A549 (cell line): ENCODE results near the gene SLC4A4. TPM values are rescaled to one million over a fixed set of nuclear protein-coding genes. Genes with fewer than 3 reads are reported as not detected.

Experiments
- ATAC-seq, 2 experiments: fragments of 200-7000 bp in 1 of 2; fragments of >200 bp in 1 of 2; cut with Nextera tagmentation in 1 of 2; cut with Tn5 transposase in 1 of 2; 3 replicates each; pipeline versions ENCODE4 v1.8.0 to v1.9.1; 2018 to 2020; ENCODE audit warnings: mild to moderate bottlenecking in 1 of 2, moderate library complexity in 1 of 2
- CTCF ChIA-PET: fragments of 300-600 bp; sonication (Branson Sonifier 250); formaldehyde crosslinking; extraction: SDS; loops from one replicate; lab custom pipeline; 2021; ENCODE audit warnings: antibody characterized with exemption, inconsistent platforms; lab: Yijun Ruan, JAX
- POLR2A ChIA-PET: fragments of 350-600 bp; formaldehyde crosslinking; extraction: SDS; loops from one replicate; lab custom pipeline; 2021; ENCODE audit warnings: antibody characterized with exemption, inconsistent platforms; lab: Yijun Ruan, JAX
- DNase-seq, 2 experiments: peaks; one replicate each; pipeline versions ENCODE4 v3.0.0 to v3.0.0-alpha.2; 2011 to 2016; ENCODE audit warnings: low read depth in 1 of 2, low spot score in 1 of 2
- FAIRE-seq: peaks from 2 replicates; lab custom pipeline; 2011; peaks lifted over from hg19 to GRCh38; lab: Jason Lieb, UNC
- H3K27ac ChIP-seq, 2 experiments: fragments of >200 bp; sonication (Bioruptor Twin); formaldehyde crosslinking; 3 replicates each; pipeline ENCODE4 v1.5.1; 2016 to 2017
- H3K4me1 ChIP-seq: fragments of >200 bp; sonication (Bioruptor Twin); formaldehyde crosslinking; 3 replicates; pipeline ENCODE4 v1.6.1; 2016
- H3K4me2 ChIP-seq: fragments of >200 bp; sonication (Bioruptor Twin); formaldehyde crosslinking; 3 replicates; pipeline ENCODE4 v1.6.1; 2016
- H3K4me3 ChIP-seq: fragments of >200 bp; sonication (Bioruptor Twin); formaldehyde crosslinking; 3 replicates; pipeline ENCODE4 v1.5.1; 2016
- H3K9me3 ChIP-seq: fragments of >200 bp; sonication (Bioruptor Twin); formaldehyde crosslinking; 3 replicates; pipeline ENCODE4 v1.6.1; 2016
- BHLHE40 ChIP-seq: IDR thresholded peaks from 2 replicates; pipeline ENCODE4 v1.6.1; 2012; ENCODE audit warnings: low read depth, low read length, inconsistent platforms
- CHD2 ChIP-seq: fragments of 150-350 bp; IDR thresholded peaks from 2 replicates; pipeline ENCODE4 v1.6.1; 2014; ENCODE audit warnings: low read length; ENCODE audit not compliant: partially characterized antibody
- CTCF ChIP-seq: fragments of >200 bp; sonication (Bioruptor Twin); formaldehyde crosslinking; IDR thresholded peaks from 3 replicates; pipeline ENCODE4 v1.5.1; 2016
- EHMT2 ChIP-seq: fragments of 200-600 bp; sonication (generic); IDR thresholded peaks from 2 replicates; pipeline ENCODE4 v1.6.1; 2016; ENCODE audit warnings: antibody characterized with exemption, low read depth, mild to moderate bottlenecking, moderate library complexity
- FOSL2 ChIP-seq, 2 experiments: fragments of 450-650 bp in 1 of 2; fragments of >200 bp in 1 of 2; sonication (Bioruptor Twin) in 1 of 2; formaldehyde crosslinking; IDR thresholded peaks; 2 replicates each; pipeline versions ENCODE4 v1.5.0 to v1.6.1; 2016 to 2020; ENCODE audit warnings: mild to moderate bottlenecking in 1 of 2, moderate library complexity in 1 of 2
- HDAC2 ChIP-seq: fragments of 200-600 bp; sonication (generic); IDR thresholded peaks from 2 replicates; pipeline ENCODE4 v1.6.1; 2016
- HES2 ChIP-seq: fragments of >200 bp; sonication (Bioruptor Twin); formaldehyde crosslinking; IDR thresholded peaks from 2 replicates; pipeline ENCODE4 v1.6.1; 2016
- HOXB13 ChIP-seq: fragments of 250-450 bp; sonication (Bioruptor Pico); IDR thresholded peaks from 2 replicates; pipeline ENCODE4 v1.5.0; 2020; ENCODE audit warnings: low read depth, mild to moderate bottlenecking, moderate library complexity
- JUN ChIP-seq, 2 experiments: fragments of >200 bp; sonication (Bioruptor Twin); formaldehyde crosslinking; IDR thresholded peaks; 2 replicates in 1 of 2; 3 replicates in 1 of 2; pipeline ENCODE4 v1.6.1; 2016 to 2017
- JUNB ChIP-seq: fragments of >200 bp; sonication (Bioruptor Twin); formaldehyde crosslinking; IDR thresholded peaks from 2 replicates; pipeline ENCODE4 v1.6.1; 2016
- KDM5A ChIP-seq: fragments of 200-600 bp; sonication (generic); IDR thresholded peaks from 2 replicates; pipeline ENCODE4 v1.6.1; 2016; ENCODE audit warnings: antibody characterized with exemption, mild to moderate bottlenecking
- MAX ChIP-seq: IDR thresholded peaks from 2 replicates; pipeline ENCODE4 v1.6.1; 2012
- NPAS2 ChIP-seq: fragments of 250-450 bp; sonication (Bioruptor Pico); IDR thresholded peaks from 2 replicates; pipeline ENCODE4 v1.8.0; 2022; ENCODE audit warnings: mild to moderate bottlenecking, moderate library complexity, borderline replicate concordance
- NR3C1 ChIP-seq: fragments of >200 bp; sonication (Bioruptor Twin); formaldehyde crosslinking; IDR thresholded peaks from 3 replicates; pipeline ENCODE4 v1.6.1; 2017
- POLR2A ChIP-seq: IDR thresholded peaks from 2 replicates; pipeline ENCODE4 v1.6.1; 2012; ENCODE audit warnings: mild to moderate bottlenecking, low read length
- POLR2AphosphoS2 ChIP-seq: conservative IDR thresholded peaks from 2 replicates; pipeline ENCODE4 v1.6.1; 2012; ENCODE audit warnings: low read length, improper control_type of control experiment, inconsistent platforms
- RARB ChIP-seq: fragments of 250-450 bp; sonication (Bioruptor Pico); IDR thresholded peaks from 2 replicates; pipeline ENCODE4 v1.8.0; 2021; ENCODE audit warnings: mild to moderate bottlenecking, moderate library complexity
- RCOR1 ChIP-seq: fragments of 150-350 bp; IDR thresholded peaks from 2 replicates; pipeline ENCODE4 v1.6.1; 2014; ENCODE audit warnings: antibody characterized with exemption, low read length, low read depth
- SREBF2 ChIP-seq: fragments of 450-650 bp; IDR thresholded peaks from 2 replicates; pipeline ENCODE4 v1.6.1; 2014; ENCODE audit warnings: mild to moderate bottlenecking, moderate library complexity
- TFCP2L1 ChIP-seq: fragments of 250-450 bp; sonication (Bioruptor Pico); IDR thresholded peaks from 2 replicates; pipeline ENCODE4 v1.5.0; 2021; ENCODE audit warnings: mild to moderate bottlenecking
- ZC3H11A ChIP-seq: fragments of 450-650 bp; IDR thresholded peaks from 2 replicates; pipeline ENCODE4 v1.6.1; 2014; ENCODE audit warnings: antibody characterized with exemption, mild to moderate bottlenecking
- ZFP36 ChIP-seq: fragments of 450-650 bp; IDR thresholded peaks from 2 replicates; pipeline ENCODE4 v1.6.1; 2014; ENCODE audit warnings: borderline replicate concordance; ENCODE audit not compliant: partially characterized antibody
- ZSCAN20 ChIP-seq: fragments of 250-450 bp; sonication (Bioruptor Pico); IDR thresholded peaks from 2 replicates; pipeline ENCODE4 v1.8.0; 2022; ENCODE audit warnings: mild to moderate bottlenecking, moderate library complexity
- WGBS: methylation state at CpG from one replicate; pipeline ENCODE4 v1.1.6; 2017; ENCODE audit errors: missing lambda C conversion rate; 5-methylcytosine and 5-hydroxymethylcytosine counted together
- polyA plus RNA-seq, 4 experiments: library from polyadenylated mRNA; depleted of rRNA in 3 of 4; stranded (reverse); fragments of >200 nt; fragmentation: RNase III in 1 of 4; extraction: RNeasy Plus Mini Kit Qiagen cat#74134 plus additional on column Dnase treatment in 1 of 4; gene quantifications; 2 replicates in 3 of 4; 3 replicates in 1 of 4; pipeline ENCODE4 v1.2.3, GENCODE V29; 2011 to 2017
- TF ChIP-seq, protein P1 (sequence below): fragments of 200-600 bp; sonication (generic); IDR thresholded peaks from 2 replicates; pipeline ENCODE4 v1.6.1; 2016; ENCODE audit warnings: antibody characterized with exemption, mild to moderate bottlenecking, moderate library complexity
- TF ChIP-seq, protein P2 (sequence below): IDR thresholded peaks from 2 replicates; pipeline ENCODE4 v1.6.1; 2012; ENCODE audit warnings: low read depth, borderline replicate concordance
- TF ChIP-seq, protein P3 (sequence below): fragments of >200 bp; sonication (Bioruptor Twin); formaldehyde crosslinking; IDR thresholded peaks from 3 replicates; pipeline ENCODE4 v1.6.1; 2016
- TF ChIP-seq, protein P4 (sequence below): fragments of 450-650 bp; IDR thresholded peaks from 2 replicates; pipeline ENCODE4 v1.6.1; 2014; ENCODE audit warnings: antibody characterized with exemption

SLC4A4 gene
- polyA plus RNA-seq, 2 of the 4 experiments (the other 2 are of a cell fraction), result 1.8 to 2.9 TPM

DNA sequence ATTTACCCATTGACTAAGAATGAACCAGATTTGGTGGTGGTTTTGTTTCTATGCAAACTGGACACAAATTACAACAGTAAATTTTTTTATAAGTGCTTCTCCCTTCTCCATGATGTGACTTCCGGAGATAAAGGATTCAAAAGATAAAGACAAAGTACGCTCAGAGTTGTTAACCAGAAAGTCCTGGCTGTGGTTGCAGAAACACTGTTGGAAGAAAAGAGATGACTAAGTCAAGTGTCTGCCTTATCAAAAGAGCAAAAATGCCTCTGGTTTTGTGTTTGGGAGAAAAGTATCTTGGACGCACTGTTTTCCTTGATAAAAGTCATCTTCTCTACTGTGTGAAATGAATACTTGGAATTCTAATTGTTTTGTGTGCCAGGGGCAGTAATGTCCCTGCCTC is 231.7 kb downstream of the SLC4A4 start (continued):
- TF ChIP-seq HDAC2 (no peak), POLR2AphosphoS2 (no peak), HOXB13 (CRISPR knock-in tag) (no peak), JUN (IDR thresholded peaks at IDR 0.05) (no peak), SREBF2 (no peak), KDM5A (no peak), NR3C1 (no peak), TFCP2L1 (CRISPR knock-in tag) (no peak)

DNA sequence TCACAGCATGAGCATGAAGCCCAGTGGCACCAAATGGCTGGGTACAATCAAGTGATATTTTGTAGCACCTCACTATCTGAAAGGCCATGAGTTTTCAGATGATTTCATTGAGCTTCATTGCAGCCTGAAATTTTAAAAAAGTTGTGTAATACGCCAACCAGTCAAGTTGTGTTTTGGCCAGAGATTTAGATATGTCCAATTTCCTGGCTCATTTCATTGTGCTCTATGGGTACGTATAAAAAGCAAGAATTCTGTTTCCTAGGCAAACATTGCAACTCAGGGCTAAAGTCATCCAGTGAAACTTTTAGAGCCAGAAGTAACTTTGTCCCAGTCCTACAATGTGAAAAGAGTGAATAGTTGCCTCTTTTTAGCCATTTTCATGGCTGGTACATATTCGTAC is 232.5 kb downstream of the SLC4A4 start:
- H3K9me3 ChIP-seq, result no peaks in the 10 kb centered on the region
- no peaks in the 10 kb centered on the region for H3K4me1 ChIP-seq
- no peak overlapping the region for H3K4me2 ChIP-seq
- 99% methylated on average over 3 of the region's 3 CpGs for WGBS
- FAIRE-seq, result no peak
- ChIA-PET POLR2A (no interaction called here), CTCF (no interaction called here)
- DNase-seq, result no peak
- H3K4me3 ChIP-seq, result no peak overlapping the region
- TF ChIP-seq RCOR1, result no peak
- TF ChIP-seq MAX, result no peak
- no peak overlapping the region for H3K27ac ChIP-seq
- ATAC-seq, result no peak

GRCh38 chr4:71583971-71584370 is 245.2 kb downstream of the SLC4A4 start:
- no peak for TF ChIP-seq ZC3H11A
- no peak for TF ChIP-seq JUNB
- TF ChIP-seq, protein P1, sequence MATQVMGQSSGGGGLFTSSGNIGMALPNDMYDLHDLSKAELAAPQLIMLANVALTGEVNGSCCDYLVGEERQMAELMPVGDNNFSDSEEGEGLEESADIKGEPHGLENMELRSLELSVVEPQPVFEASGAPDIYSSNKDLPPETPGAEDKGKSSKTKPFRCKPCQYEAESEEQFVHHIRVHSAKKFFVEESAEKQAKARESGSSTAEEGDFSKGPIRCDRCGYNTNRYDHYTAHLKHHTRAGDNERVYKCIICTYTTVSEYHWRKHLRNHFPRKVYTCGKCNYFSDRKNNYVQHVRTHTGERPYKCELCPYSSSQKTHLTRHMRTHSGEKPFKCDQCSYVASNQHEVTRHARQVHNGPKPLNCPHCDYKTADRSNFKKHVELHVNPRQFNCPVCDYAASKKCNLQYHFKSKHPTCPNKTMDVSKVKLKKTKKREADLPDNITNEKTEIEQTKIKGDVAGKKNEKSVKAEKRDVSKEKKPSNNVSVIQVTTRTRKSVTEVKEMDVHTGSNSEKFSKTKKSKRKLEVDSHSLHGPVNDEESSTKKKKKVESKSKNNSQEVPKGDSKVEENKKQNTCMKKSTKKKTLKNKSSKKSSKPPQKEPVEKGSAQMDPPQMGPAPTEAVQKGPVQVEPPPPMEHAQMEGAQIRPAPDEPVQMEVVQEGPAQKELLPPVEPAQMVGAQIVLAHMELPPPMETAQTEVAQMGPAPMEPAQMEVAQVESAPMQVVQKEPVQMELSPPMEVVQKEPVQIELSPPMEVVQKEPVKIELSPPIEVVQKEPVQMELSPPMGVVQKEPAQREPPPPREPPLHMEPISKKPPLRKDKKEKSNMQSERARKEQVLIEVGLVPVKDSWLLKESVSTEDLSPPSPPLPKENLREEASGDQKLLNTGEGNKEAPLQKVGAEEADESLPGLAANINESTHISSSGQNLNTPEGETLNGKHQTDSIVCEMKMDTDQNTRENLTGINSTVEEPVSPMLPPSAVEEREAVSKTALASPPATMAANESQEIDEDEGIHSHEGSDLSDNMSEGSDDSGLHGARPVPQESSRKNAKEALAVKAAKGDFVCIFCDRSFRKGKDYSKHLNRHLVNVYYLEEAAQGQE, result no peak
- TF ChIP-seq NPAS2 (CRISPR knock-in tag), result no peak
- TF ChIP-seq CHD2, result no peak
- TF ChIP-seq, protein P2, sequence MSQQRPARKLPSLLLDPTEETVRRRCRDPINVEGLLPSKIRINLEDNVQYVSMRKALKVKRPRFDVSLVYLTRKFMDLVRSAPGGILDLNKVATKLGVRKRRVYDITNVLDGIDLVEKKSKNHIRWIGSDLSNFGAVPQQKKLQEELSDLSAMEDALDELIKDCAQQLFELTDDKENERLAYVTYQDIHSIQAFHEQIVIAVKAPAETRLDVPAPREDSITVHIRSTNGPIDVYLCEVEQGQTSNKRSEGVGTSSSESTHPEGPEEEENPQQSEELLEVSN, result no peak
- TF ChIP-seq TFCP2L1 (CRISPR knock-in tag), result no peak
- no peak for TF ChIP-seq CTCF
- TF ChIP-seq BHLHE40, result no peak
- TF ChIP-seq, protein P3, sequence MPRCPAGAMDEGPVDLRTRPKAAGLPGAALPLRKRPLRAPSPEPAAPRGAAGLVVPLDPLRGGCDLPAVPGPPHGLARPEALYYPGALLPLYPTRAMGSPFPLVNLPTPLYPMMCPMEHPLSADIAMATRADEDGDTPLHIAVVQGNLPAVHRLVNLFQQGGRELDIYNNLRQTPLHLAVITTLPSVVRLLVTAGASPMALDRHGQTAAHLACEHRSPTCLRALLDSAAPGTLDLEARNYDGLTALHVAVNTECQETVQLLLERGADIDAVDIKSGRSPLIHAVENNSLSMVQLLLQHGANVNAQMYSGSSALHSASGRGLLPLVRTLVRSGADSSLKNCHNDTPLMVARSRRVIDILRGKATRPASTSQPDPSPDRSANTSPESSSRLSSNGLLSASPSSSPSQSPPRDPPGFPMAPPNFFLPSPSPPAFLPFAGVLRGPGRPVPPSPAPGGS, result no peak
- TF ChIP-seq POLR2A, result no peak
- TF ChIP-seq ZSCAN20 (CRISPR knock-in tag), result no peak
- TF ChIP-seq, protein P4, sequence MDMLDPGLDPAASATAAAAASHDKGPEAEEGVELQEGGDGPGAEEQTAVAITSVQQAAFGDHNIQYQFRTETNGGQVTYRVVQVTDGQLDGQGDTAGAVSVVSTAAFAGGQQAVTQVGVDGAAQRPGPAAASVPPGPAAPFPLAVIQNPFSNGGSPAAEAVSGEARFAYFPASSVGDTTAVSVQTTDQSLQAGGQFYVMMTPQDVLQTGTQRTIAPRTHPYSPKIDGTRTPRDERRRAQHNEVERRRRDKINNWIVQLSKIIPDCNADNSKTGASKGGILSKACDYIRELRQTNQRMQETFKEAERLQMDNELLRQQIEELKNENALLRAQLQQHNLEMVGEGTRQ, result no peak
- TF ChIP-seq FOSL2 (IDR thresholded peaks at IDR 0.05), result no peak
- no peak for TF ChIP-seq FOSL2 (CRISPR knock-in tag; IDR thresholded peaks at IDR 0.05)
- no peak for TF ChIP-seq HDAC2
- TF ChIP-seq ZFP36, result no peak
- no peak for TF ChIP-seq EHMT2
- no peak for TF ChIP-seq HES2
- no peak for TF ChIP-seq RARB (CRISPR knock-in tag)
- no peak for TF ChIP-seq RCOR1
- ChIA-PET CTCF (no interaction called here), POLR2A (no interaction called here)
- Histone ChIP-seq H3K4me2 (no peak overlapping the region), H3K4me1 (no peaks in the 10 kb centered on the region), H3K9me3 (peaks cover 3% of the 10 kb centered on the region; the same call in 1 of the 3 replicates), H3K4me3 (no peak overlapping the region), H3K27ac (no peak overlapping the region)
- FAIRE-seq (no peak), ATAC-seq (no peak), DNase-seq (no peak)
- 39% methylated on average over 3 of the region's 3 CpGs for WGBS
